Stimulated activated CD8-positive, alpha-beta memory T cell treated with anti-CD3 and anti-CD28 coated beads, Interleukin-12 subunit alpha, Interleukin-12 subunit beta, amount 100 ng/mL, for 4 hours (primary cell): ENCODE measurements around the gene HCN3.
A peak's percentile ranks its signal among the peaks of the same experiment; 100 is the strongest.
"Not testable (repeated sequence)": the region's sequence is repeated elsewhere in the genome, so short reads cannot be mapped to it uniquely, and the experiment has no call there.

Experiments
- DNase-seq: peaks from one replicate; pipeline ENCODE4 v3.0.0-alpha.2; 2020; ENCODE audit warnings: low read depth

HCN3 gene

GRCh38 chr1:155277070-155277901 lies at the start of gene HCN3:
TSS of gene HCN3 (plus strand) at chr1:155277463. CDS start at chr1:155277591, 128 bp downstream.
- peak; percentile 88 for DNase-seq

GRCh38 chr1:155228096-155228427 lies 49.2 kb upstream of the HCN3 start:
- no peak for DNase-seq

- not testable (repeated sequence) for DNase-seq
These were observed 46.0 kb upstream of the HCN3 start for GRCh38 chr1:155231302-155231701.

- not testable (repeated sequence) for DNase-seq
These were observed 45.0 kb upstream of the HCN3 start for GRCh38 chr1:155232001-155232978.

- DNase-seq = not testable (repeated sequence)
These were observed 43.8 kb upstream of the HCN3 start for GRCh38 chr1:155233502-155233901.

GRCh38 chr1:155235375-155235774 lies 41.9 kb upstream of the HCN3 start:
- not testable (repeated sequence) for DNase-seq

GRCh38 chr1:155236451-155236850 lies 40.8 kb upstream of the HCN3 start:
- DNase-seq = no peak

GRCh38 chr1:155241069-155241679 lies 36.1 kb upstream of the HCN3 start:
- DNase-seq = peak; percentile 36

- DNase-seq = no peak
These were observed 35.4 kb upstream of the HCN3 start for GRCh38 chr1:155241841-155242264.

- no peak for DNase-seq
These were observed 34.4 kb upstream of the HCN3 start for GRCh38 chr1:155242805-155243358.

- peak; percentile 80 for DNase-seq
These were observed 32.7 kb upstream of the HCN3 start for GRCh38 chr1:155244368-155245162.

- DNase-seq = no peak
These were observed 32.1 kb upstream of the HCN3 start for GRCh38 chr1:155245163-155245524.

- not testable (repeated sequence) for DNase-seq
These were observed 30.5 kb upstream of the HCN3 start for GRCh38 chr1:155246796-155247195.

GRCh38 chr1:155247667-155248553 lies 29.4 kb upstream of the HCN3 start:
- no peak for DNase-seq

- DNase-seq = no peak
These were observed 27.0 kb upstream of the HCN3 start for GRCh38 chr1:155250246-155250632.

- peak; percentile 84 for DNase-seq
These were observed 26.4 kb upstream of the HCN3 start for GRCh38 chr1:155250633-155251449.

GRCh38 chr1:155251566-155251965 lies 25.7 kb upstream of the HCN3 start:
- DNase-seq = no peak

- no peak for DNase-seq
These were observed 24.1 kb upstream of the HCN3 start for GRCh38 chr1:155253208-155253607.

GRCh38 chr1:155253797-155254196 lies 23.5 kb upstream of the HCN3 start:
- no peak for DNase-seq
